ENCODE results near the gene DRGX. TPM values are rescaled to one million over a fixed set of nuclear protein-coding genes. Genes with fewer than 3 reads are reported as not detected.
A peak's percentile ranks its signal among the peaks of the same experiment; 100 is the strongest.

Gene DRGX
- total and polyA plus RNA-seq, 2 of the 13 experiments (the other 11 are each of a cell fraction or from before 2014, with no cell fraction given), result not detected

DNA sequence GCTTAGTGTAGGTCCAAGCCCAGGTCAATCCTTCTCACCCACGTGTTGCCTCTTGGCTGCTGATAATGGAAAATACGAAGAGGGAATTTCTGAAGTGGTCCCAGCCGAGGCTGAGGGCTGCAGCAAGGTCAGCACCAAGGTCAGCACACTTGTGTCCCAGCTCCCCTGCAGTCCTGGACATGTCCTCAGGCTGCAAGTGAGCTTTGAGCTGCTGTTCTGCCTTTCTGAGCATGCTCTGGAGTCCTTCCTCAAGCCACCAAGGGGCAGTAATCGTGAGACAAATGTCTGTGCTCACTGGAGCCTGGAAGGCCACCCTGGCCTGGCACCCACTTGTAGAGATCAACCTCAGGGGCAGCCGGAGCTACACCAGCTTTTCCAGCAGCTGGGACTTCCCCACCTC lies 28.3 kb downstream of the DRGX start (continued):
- no peak for TF ChIP-seq TMF1 (CRISPR knock-in tag; IDR thresholded peaks at IDR 0.05; ENCODE audit: low read depth)
- TF ChIP-seq MYC (CRISPR knock-in tag; IDR thresholded peaks at IDR 0.05; ENCODE audit: borderline replicate concordance), result peak; percentile 28; the same call in 1 of the 2 replicates

GRCh38 chr10:49366460-49366859 lies 29.4 kb downstream of the DRGX start:
- intact Hi-C loops (cut with micrococcal nuclease; ENCODE audit: unreplicated experiment) (loop anchor here (5.0 kb wide), 1 partner anchor 654 kb away; no protein-coding TSS in a partner anchor), in situ Hi-C loops (cut with HindIII; ENCODE audit: extremely low pct_ligation_motif_present, low pct_unique_long_range_greater_than_20kb) (loop anchor here (10.0 kb wide), 1 partner anchor 392 kb away; no protein-coding TSS in a partner anchor)
- no TSS peak for BruUV-seq (replicated peaks)
- Histone ChIP-seq H3K4me1 (ENCODE audit: insufficient read depth, low read length) (peaks cover 24% of the 10 kb centered on the region), H3K79me2 (ENCODE audit: insufficient read depth, low read length) (no peaks in the 10 kb centered on the region), H3K27me3 (ENCODE audit: control insufficient read depth in 1 of 2, insufficient read depth in 2 of 2, low read length in 2 of 2) (peaks cover 0 to 3% of the 10 kb centered on the region in 2 experiments; a peak in 1 of 5 replicates), H3K9me3 (ENCODE audit: low read length) (no peaks in the 10 kb centered on the region), H3K36me3 (replicated peaks in 1 of 2; ENCODE audit: control insufficient read depth in 1 of 2, insufficient read depth in 2 of 2, low read length in 2 of 2) (no peaks in the 10 kb centered on the region), H3K9ac (ENCODE audit: insufficient read depth, low read depth, low read length) (no peak overlapping the region), H3K27ac (ENCODE audit: extremely low read length, insufficient read depth, low read length) (no peak overlapping the region), H2AFZ (ENCODE audit: low read length) (no peak overlapping the region), H3K4me2 (ENCODE audit: low read depth, low read length) (no peak overlapping the region), H4K20me1 (ENCODE audit: insufficient read depth, low read length) (no peaks in the 10 kb centered on the region), H3K4me3 (replicated peaks in 1 of 3; ENCODE audit: insufficient read depth in 1 of 3, low read depth in 2 of 3, low read length in 3 of 3) (no peak overlapping the region)
- WGBS (ENCODE audit: low lambda C conversion rate), result 28% methylated on average over 4 of the region's 4 CpGs
- no peak for DNase-seq (ENCODE audit: low spot score)
- no peak for FAIRE-seq
- ATAC-seq, result no peak
- ChIA-PET CTCF (ENCODE audit: low intra/inter-chr PET ratio, low total read pairs) (no interaction called here), POLR2A (no interaction called here)
- TF ChIP-seq SIX1 (CRISPR knock-in tag; IDR thresholded peaks at IDR 0.05; ENCODE audit: borderline replicate concordance), result no peak
- TF ChIP-seq ZNF629 (CRISPR knock-in tag; conservative IDR thresholded peaks at IDR 0.05), result 0 out of 2 replicates have a peak, but pooled peaks have one; percentile 34
- no peak for TF ChIP-seq TRAFD1 (CRISPR knock-in tag; IDR thresholded peaks at IDR 0.05; ENCODE audit: borderline replicate concordance)
- no peak for TF ChIP-seq ZNF619 (CRISPR knock-in tag; IDR thresholded peaks at IDR 0.05)
- TF ChIP-seq ZMYM3 (CRISPR knock-in tag; IDR thresholded peaks at IDR 0.05), result no peak

Data from HepG2 (cell line).